Lung (tissue), 16 donors: Measurements from ENCODE around the gene PPP1R14D. TPM values are rescaled to one million over a fixed set of nuclear protein-coding genes. Genes with fewer than 3 reads are reported as not detected.

Experiments
- ATAC-seq: fragments of 200-7000 bp; cut with Tn5 transposase; one replicate; pipeline ENCODE4 v1.9.1; 2020; ENCODE audit warnings: moderate number of reproducible peaks; ENCODE audit not compliant: insufficient read depth, low FRiP score
- DNase-seq, 3 donors: peaks; one replicate each; pipeline ENCODE4 v3.0.0-alpha.2; 2013 to 2017
- H3K27ac ChIP-seq, 2 donors: one replicate each; pipeline ENCODE4 v1.5.1; 2013; ENCODE audit warnings: mild to moderate bottlenecking in 2 of 2, moderate library complexity in 2 of 2, control low read depth in 1 of 2, inconsistent platforms in 1 of 2, low read depth in 1 of 2, low read length in 1 of 2
- H3K27me3 ChIP-seq, 3 donors: one replicate each; pipeline ENCODE4 v1.5.1; 2013; ENCODE audit warnings: low read length in 2 of 3; ENCODE audit not compliant: control insufficient read depth in 3 of 3, insufficient read depth in 3 of 3
- H3K36me3 ChIP-seq, 4 donors: one replicate each; pipeline ENCODE4 v1.5.1; 2013; ENCODE audit warnings: low read length in 4 of 4, mild to moderate bottlenecking in 1 of 4, moderate library complexity in 1 of 4; ENCODE audit not compliant: control insufficient read depth in 4 of 4, insufficient read depth in 4 of 4
- H3K4me1 ChIP-seq, 5 donors: one replicate each; pipeline ENCODE4 v1.5.1; 2013; ENCODE audit warnings: low read length in 5 of 5, mild to moderate bottlenecking in 2 of 5, moderate library complexity in 1 of 5; ENCODE audit not compliant: control insufficient read depth in 5 of 5, insufficient read depth in 5 of 5
- H3K4me3 ChIP-seq: one replicate; pipeline ENCODE4 v1.5.1; 2013; ENCODE audit warnings: mild to moderate bottlenecking, control low read depth, moderate library complexity
- H3K9ac ChIP-seq, 2 donors: one replicate each; pipeline ENCODE4 v1.5.1; 2013; ENCODE audit warnings: low read length in 2 of 2, control low read depth in 1 of 2; ENCODE audit not compliant: insufficient read depth in 1 of 2
- H3K9me3 ChIP-seq, 4 donors: one replicate each; pipeline ENCODE4 v1.5.1; 2013; ENCODE audit warnings: low read length in 3 of 4, mild to moderate bottlenecking in 1 of 4, moderate library complexity in 1 of 4; ENCODE audit not compliant: control insufficient read depth in 4 of 4, insufficient read depth in 3 of 4
- WGBS, 2 donors: extraction: QIAGEN DNeasy Blood & Tissue Kit; methylation state at CpG; one replicate each; pipeline ENCODE4 v1.1.7; 2013; 5-methylcytosine and 5-hydroxymethylcytosine counted together
- long read RNA-seq, 5 donors: transcript quantifications; one replicate each; lab custom pipeline, GENCODE V29; 2026
- polyA plus RNA-seq, 2 donors: library from polyadenylated mRNA; stranded (reverse); fragments of 200-250 nt; gene quantifications; one replicate each; pipeline ENCODE4 v1.2.1, GENCODE V29; 2013
- total RNA-seq, 2 donors: library from RNA; depleted of rRNA in 1 of 2; stranded (reverse); fragments of >200 nt in 1 of 2; gene quantifications; one replicate each; pipeline ENCODE4 v1.2.1, GENCODE V29; 2014 to 2021
- TF ChIP-seq, protein P1 (sequence below): IDR thresholded peaks from 2 replicates; pipeline ENCODE4 v1.5.1; 2012; ENCODE audit warnings: mild to moderate bottlenecking; ENCODE audit errors: control extremely low read depth, extremely low read depth
- donor health status: control.
- donor health status: control.
- donor health status: Bipolar disorder and iron deficiency.
- donor health status: healthy.
- donor health status: DM: yes; HTN: yes; CAD: no.

PPP1R14D gene, protein sequence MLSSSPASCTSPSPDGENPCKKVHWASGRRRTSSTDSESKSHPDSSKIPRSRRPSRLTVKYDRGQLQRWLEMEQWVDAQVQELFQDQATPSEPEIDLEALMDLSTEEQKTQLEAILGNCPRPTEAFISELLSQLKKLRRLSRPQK
- total RNA-seq (not detected), polyA plus RNA-seq (under 1 TPM in 1 of 2 donors, not detected in 1; 0.22 TPM)
- long read RNA-seq, donor 1 = 0 reads
- long read RNA-seq, donor 2 = 0 reads
- long read RNA-seq, donor 3 = 0 reads
- long read RNA-seq, donor 4 = 0 reads
- long read RNA-seq, donor 5 = 0 reads

DNA sequence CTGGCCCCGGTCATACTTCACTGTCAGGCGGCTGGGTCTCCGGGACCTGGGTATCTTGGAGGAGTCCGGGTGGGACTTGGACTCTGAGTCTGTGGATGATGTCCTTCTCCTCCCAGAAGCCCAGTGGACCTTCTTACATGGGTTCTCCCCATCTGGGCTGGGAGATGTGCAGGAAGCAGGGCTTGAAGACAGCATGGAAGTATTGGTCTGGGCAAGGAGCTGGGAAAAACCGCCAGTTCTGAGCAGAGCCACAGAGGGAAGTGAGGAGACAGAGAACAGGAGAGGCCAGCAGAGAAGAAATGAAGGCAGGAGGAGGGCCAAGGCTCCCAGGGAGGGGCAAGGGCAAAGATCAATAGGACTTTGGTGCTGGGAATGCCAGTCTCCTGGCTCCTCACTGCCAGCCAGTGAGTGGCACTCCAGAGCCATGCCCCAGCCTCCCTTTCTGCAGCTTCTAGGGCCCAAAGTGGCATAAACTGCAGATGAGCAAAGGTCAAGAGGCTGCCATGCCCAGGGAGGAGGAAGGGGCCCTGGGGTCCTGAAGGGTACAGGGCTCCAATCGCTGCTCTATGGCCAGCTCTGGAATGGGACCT is at the start of gene PPP1R14D:
TSS of gene PPP1R14D (minus strand) at position 262 of the 590 bp plus-strand sequence. CDS start at position 195, 67 bp downstream.
- TF ChIP-seq, protein P1, sequence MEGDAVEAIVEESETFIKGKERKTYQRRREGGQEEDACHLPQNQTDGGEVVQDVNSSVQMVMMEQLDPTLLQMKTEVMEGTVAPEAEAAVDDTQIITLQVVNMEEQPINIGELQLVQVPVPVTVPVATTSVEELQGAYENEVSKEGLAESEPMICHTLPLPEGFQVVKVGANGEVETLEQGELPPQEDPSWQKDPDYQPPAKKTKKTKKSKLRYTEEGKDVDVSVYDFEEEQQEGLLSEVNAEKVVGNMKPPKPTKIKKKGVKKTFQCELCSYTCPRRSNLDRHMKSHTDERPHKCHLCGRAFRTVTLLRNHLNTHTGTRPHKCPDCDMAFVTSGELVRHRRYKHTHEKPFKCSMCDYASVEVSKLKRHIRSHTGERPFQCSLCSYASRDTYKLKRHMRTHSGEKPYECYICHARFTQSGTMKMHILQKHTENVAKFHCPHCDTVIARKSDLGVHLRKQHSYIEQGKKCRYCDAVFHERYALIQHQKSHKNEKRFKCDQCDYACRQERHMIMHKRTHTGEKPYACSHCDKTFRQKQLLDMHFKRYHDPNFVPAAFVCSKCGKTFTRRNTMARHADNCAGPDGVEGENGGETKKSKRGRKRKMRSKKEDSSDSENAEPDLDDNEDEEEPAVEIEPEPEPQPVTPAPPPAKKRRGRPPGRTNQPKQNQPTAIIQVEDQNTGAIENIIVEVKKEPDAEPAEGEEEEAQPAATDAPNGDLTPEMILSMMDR = no peak
- Histone ChIP-seq H3K4me3 (no peak within 1 kb of the TSS), H3K27ac (no peak within 1 kb of the TSS), H3K9ac (no peak within 1 kb of the TSS), H3K27me3 (no peaks in the 10 kb centered on the region), H3K9me3 (no peaks in the 10 kb centered on the region), H3K36me3 (no peaks in the 10 kb centered on the region), H3K4me1 (peaks cover 0 to 15% (median 0%) of the 10 kb centered on the region in 5 donors)
- WGBS, 2 donors = 88 to 93% methylated on average over 6 of the region's 6 CpGs
- ATAC-seq = no peak
- DNase-seq = no peak

DNA sequence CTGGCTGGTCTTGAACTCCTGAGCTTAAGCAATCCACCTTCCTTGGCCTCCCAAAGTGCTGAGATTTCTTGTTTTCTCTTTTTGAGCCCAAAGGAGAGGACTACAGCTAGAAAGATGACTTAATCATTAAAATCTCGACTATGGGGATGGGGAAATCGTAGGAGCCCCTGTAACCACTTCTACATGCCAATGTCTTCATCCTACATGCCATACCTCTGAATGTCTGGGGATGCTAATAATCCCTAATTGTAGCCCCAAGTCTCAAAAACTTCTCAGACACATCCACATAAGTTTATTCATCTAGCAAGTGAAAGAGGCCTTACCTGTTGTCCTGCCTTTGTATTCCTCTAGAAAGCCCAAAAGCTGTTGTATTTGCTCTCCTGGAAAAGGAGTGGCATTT is 49.2 kb upstream of the PPP1R14D start:
- ATAC-seq (no peak), DNase-seq (no peak)
- no peak overlapping the region for H3K4me3 ChIP-seq
- H3K4me1 ChIP-seq = peaks cover 0 to 11% (median 0%) of the 10 kb centered on the region in 5 donors
- no peaks in the 10 kb centered on the region for H3K9me3 ChIP-seq
- no peaks in the 10 kb centered on the region for H3K36me3 ChIP-seq
- WGBS, 2 donors = 58 to 64% methylated on average over 2 of the region's 2 CpGs
- H3K27ac ChIP-seq = no peak overlapping the region
- peaks cover 0 to 5% (median 0%) of the 10 kb centered on the region in 3 donors for H3K27me3 ChIP-seq
- TF ChIP-seq, protein P1 = no peak
- H3K9ac ChIP-seq = no peak overlapping the region

DNA sequence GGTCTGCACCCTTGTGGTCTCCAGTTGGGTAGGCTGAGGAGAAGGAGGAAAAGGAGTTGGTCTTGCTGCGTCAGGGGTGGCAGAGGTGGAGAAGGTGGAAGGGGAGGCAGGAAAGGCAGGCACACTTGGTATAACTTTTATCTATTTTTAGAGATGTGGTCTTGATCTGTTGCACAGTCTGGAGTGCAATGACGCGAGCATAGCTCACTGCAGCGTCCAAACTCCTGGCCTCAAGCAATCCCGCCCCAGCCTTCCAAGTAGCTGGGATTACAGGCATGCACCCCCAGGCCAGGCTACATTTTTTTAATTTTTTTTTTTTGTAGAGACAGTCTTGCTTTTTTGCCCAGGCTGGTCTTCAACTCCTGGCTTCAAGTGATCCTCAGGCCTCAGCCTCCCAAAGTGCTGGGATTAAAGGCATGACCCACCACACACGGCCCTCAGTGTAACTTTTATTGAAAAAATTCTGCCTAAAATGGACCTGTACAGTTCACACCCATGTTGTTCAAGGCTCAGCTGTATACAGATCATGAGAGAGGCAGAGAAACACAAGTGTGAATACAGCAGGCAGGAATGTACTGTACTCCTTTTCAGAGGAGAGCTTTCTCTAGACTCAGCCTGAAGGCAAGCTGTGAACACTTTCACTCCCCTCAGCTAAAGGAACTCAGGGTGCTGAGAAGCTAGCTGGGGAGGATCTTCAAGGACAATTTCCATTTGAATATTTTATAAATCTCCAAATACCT is 47.7 kb upstream of the PPP1R14D start:
- TF ChIP-seq, protein P1 = no peak
- no peak for ATAC-seq
- WGBS, 2 donors = 89 to 91% methylated on average over 6 of the region's 6 CpGs
- no peak for DNase-seq
- H3K4me3 ChIP-seq = no peak overlapping the region
- peaks cover 0 to 13% (median 4%) of the 10 kb centered on the region in 5 donors for H3K4me1 ChIP-seq
- H3K27me3 ChIP-seq = peaks cover 0 to 5% (median 0%) of the 10 kb centered on the region in 3 donors
- H3K27ac ChIP-seq = no peak overlapping the region
- H3K9me3 ChIP-seq = no peaks in the 10 kb centered on the region
- H3K9ac ChIP-seq = no peak overlapping the region
- no peaks in the 10 kb centered on the region for H3K36me3 ChIP-seq
